GM19240 (cell line): ENCODE measurements around the gene CHD1L.
"Not testable (repeated sequence)": the region's sequence is repeated elsewhere in the genome, so short reads cannot be mapped to it uniquely, and the experiment has no call there.

Experiments used
- DNase-seq: peaks from one replicate; pipeline ENCODE4 v3.0.0; 2011; ENCODE audit warnings: low spot score; ENCODE audit not compliant: insufficient read length

Gene CHD1L

GRCh38 chr1:147242449-147243227 is at the start of gene CHD1L:
Gene CHD1L, plus strand, starts transcription at chr1:147242684. Its CDS starts 20 bp downstream, at chr1:147242704.
- DNase-seq = peak; percentile 92

- not testable (repeated sequence) for DNase-seq
Observed at GRCh38 chr1:147197324-147197723, 45.2 kb upstream of the CHD1L start.

GRCh38 chr1:147201276-147201675 is 41.2 kb upstream of the CHD1L start:
- DNase-seq = no peak

GRCh38 chr1:147201786-147202185 is 40.7 kb upstream of the CHD1L start:
- DNase-seq = no peak

GRCh38 chr1:147202576-147202975 is 39.9 kb upstream of the CHD1L start:
- DNase-seq = no peak

GRCh38 chr1:147204080-147204479 is 38.4 kb upstream of the CHD1L start:
- no peak for DNase-seq

GRCh38 chr1:147207192-147207591 is 35.3 kb upstream of the CHD1L start:
- no peak for DNase-seq

- DNase-seq = no peak
Observed at GRCh38 chr1:147208619-147209018, 33.9 kb upstream of the CHD1L start.

GRCh38 chr1:147209825-147210821 is 32.4 kb upstream of the CHD1L start:
- no peak for DNase-seq

- no peak for DNase-seq
Observed at GRCh38 chr1:147210987-147211386, 31.5 kb upstream of the CHD1L start.

- DNase-seq = no peak
Observed at GRCh38 chr1:147211577-147211976, 30.9 kb upstream of the CHD1L start.

GRCh38 chr1:147213271-147213670 is 29.2 kb upstream of the CHD1L start:
- DNase-seq = no peak

- DNase-seq = no peak
Observed at GRCh38 chr1:147214325-147214724, 28.2 kb upstream of the CHD1L start.

- no peak for DNase-seq
Observed at GRCh38 chr1:147214842-147215539, 27.5 kb upstream of the CHD1L start.

- no peak for DNase-seq
Observed at GRCh38 chr1:147215540-147215916, 27.0 kb upstream of the CHD1L start.

- no peak for DNase-seq
Observed at GRCh38 chr1:147216124-147216523, 26.4 kb upstream of the CHD1L start.

- no peak for DNase-seq
Observed at GRCh38 chr1:147217141-147217540, 25.3 kb upstream of the CHD1L start.

GRCh38 chr1:147218606-147219005 is 23.9 kb upstream of the CHD1L start:
- no peak for DNase-seq

GRCh38 chr1:147223740-147224615 is 18.5 kb upstream of the CHD1L start:
- DNase-seq = no peak

GRCh38 chr1:147225193-147225730 is 17.2 kb upstream of the CHD1L start, which contains the start of gene FMO5:
Gene FMO5, minus strand, starts transcription at chr1:147225339. Its CDS starts 310 bp downstream, at chr1:147225029.
- DNase-seq = peak; percentile 47
